Measurements from ENCODE around the gene FZD7.

The FZD7 gene

GRCh38 chr2:202033317-202034248 is at the start of gene FZD7:
Gene FZD7, plus strand, starts transcription at chr2:202033855. Its CDS starts 793 bp downstream, at chr2:202034648.
- DNase-seq = peak; percentile 75

DNA sequence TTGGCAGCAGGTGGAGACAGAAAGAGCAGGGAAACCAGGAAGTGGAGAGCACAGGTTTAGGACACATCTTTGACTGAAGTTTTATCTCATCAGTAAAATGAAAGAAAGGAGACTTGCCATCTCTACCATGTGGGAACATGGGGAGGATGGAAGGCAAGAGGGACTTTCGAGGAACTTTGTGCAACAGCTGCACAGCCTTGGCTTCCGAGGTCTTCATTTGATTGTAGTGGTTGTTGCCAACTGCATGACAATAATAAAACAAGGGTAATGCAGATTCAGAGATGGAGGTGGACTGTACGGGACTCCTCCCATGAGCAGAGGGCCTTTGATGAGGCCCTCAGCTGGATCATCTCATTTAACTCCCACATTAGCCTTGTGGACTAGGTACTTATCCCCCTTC is 49.3 kb upstream of the FZD7 start:
- DNase-seq = no peak

DNA sequence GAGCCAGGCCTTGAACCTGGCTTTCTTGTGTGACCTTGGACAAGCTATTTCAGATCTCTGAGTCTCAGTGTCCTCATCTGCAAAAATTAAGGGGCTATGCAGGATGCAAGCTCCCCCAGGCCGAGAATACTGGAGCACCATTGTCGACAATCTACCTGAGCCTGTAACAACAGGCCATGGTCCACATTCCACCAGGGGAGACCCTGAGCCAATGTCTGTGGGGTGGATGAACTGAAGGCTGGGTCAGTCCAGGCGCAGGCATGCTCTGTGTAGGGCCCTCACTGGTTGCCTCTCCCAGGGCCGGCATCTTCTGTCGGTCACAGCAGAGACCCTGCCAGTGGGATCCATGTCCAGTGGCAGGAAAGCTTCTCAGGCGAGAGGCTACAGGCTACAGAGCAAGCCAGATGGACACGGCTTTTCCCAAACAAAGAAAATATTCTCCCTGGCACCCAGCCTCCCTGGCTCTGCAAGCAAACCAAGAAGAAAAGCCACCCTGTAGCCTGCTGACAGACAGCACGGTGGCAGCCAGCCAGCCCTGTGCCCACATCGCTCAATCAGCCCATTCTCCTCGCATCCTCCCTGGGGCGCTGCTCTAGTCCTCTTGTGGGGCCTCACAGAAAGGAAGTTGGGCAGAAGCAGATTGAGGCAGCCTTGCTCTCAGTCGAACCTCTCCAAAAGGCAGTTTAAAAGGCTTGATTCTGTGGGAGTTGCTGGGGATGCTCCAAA is 48.7 kb upstream of the FZD7 start:
- DNase-seq = peak; percentile 91

GRCh38 chr2:201985728-201986462 is 47.8 kb upstream of the FZD7 start:
- no peak for DNase-seq

DNA sequence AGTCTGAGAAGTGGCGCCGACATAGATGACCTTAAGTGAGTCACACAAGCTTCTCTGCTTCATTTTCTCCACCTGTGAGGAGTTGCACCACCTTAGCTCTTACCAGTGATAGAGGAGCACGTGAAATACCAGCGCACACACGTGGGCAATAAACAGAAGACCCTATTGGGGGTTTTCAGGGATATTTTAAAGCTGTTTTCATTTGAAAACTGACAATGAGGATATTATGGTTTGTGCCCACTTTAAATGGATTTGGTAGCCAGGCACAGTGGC is 47.3 kb upstream of the FZD7 start:
- no peak for DNase-seq

DNA sequence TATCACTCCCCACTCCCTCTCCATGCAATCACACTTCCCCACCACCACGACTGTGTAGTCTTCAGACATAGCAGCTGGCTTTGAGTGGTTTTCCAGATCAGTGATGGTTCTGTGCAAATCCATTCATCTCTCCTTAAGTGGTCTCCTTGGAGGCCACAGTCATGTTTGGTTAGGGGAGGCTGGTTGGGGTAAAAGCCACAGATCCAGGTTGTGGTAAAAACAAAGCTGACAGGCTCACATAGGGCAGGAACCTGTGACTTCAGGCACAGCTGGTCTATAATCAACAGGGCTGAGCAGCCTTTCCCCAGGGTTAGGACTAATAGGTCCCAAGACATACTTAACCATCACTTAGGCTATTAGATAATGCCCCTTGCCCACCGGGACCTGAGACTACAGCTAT is 46.2 kb upstream of the FZD7 start:
- no peak for DNase-seq

DNA sequence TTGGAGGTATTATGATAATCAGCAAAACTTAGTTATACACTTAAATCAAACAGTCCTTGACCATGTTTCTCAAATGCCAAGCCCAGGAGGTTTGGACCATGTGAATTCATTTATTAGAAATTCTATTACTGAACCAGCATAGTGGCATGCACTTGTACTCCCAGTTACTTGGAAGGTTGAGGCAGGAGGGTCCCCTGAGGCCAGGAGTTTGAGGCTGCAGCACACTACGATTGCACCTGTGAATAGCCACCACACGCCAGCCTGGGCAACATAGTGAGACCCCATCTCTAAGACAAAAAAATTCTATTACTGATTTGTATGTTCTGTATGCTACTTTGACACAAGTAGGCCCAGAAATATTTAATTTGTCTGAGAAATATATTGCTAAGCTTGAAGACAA is 43.6 kb upstream of the FZD7 start:
- DNase-seq = no peak

DNA sequence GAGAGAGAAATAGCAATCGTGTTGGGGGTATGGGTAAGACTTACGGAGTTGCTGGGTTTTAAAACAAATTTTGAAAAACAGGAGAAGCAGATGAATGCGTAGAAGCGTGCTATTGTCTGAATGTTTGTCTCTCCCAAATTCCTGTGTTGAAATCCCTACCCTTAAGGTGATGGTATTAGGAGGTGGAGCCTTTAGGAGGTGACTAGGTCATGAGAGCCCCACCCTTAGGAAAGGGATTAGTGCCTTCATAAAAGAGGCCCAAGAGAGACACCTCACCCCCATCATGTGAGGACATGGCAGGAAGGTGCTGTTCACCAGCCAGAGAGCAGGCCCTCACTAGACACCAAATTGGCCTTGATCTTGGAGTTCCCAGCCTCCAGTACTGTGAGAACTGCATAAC is 40.7 kb upstream of the FZD7 start:
- no peak for DNase-seq

- no peak for DNase-seq
Measured at GRCh38 chr2:201994973-201995638, 38.5 kb upstream of the FZD7 start.

- DNase-seq = no peak
Measured at GRCh38 chr2:201996006-201996405, 37.6 kb upstream of the FZD7 start.

DNA sequence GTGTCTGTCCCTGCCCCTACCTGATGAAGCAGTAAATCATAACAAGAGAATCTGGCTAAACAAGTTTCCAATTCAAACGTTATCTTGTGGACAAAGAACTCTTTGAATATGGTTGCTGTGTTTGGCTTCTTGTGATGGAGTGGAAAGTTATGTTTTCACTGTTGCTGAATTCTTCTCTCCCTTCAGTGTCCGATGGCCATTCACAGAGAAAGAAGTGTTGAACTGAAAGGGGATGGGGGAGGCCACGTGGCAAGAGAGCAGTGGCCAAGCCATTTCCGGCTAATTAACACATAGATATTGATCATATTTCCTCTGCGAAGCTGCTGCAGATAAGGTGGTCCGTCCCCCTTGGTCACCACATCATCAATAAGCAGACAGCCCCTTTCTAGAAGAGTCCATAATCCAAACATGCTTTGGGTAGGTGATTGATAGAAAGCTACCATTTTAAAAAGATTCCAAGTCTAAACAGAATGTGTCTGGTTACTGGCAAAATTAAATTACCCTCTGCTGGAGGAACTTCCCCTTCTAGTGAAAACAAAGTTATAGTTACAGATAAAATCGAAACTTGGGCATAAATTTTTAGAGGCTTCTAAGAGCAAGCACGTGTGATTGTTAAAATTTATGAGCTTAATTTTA is 36.9 kb upstream of the FZD7 start:
- DNase-seq = no peak

DNA sequence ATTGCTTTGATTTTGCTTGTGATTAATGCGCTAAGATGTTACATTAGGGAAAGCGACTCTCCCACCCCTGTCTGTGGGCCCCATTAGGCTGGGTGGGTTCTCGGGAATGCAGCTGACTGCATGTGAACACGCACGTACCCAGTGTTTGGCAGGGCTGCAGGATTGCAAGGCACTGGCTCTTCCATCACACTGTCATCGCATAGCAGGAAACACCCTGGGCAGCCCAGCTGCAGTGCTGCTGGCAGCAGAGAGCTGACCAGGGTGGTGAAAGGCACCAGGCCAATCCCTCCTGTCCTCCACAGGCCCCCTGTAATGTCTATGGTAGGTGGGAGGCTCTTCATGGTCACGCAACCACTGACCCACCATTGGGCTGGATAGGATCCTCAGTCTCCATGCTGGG is 34.4 kb upstream of the FZD7 start:
- DNase-seq = no peak

- no peak for DNase-seq
Measured at GRCh38 chr2:202001826-202002225, 31.8 kb upstream of the FZD7 start.

GRCh38 chr2:202002381-202002780 is 31.3 kb upstream of the FZD7 start:
- no peak for DNase-seq

- DNase-seq = no peak
Measured at GRCh38 chr2:202005272-202005887, 28.3 kb upstream of the FZD7 start.

DNA sequence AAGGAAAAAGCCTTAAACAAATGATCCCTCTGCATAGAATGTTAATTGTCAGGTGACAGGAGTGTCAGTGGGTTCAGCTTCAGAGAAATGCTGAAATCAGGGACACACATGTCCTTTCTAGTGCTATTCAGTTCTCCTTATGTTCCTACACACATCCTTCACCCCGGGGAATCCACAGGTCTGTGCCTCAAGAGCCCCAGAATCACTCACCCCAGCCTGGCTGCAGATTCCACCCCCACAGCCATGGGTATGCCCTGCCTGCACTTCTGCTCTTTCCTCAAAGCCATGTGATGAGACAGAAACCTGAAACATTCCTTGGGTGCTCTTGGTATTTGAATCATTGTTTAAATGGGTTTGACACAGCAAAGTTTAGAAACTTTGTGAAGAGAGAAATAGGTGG is 27.4 kb upstream of the FZD7 start:
- no peak for DNase-seq

DNA sequence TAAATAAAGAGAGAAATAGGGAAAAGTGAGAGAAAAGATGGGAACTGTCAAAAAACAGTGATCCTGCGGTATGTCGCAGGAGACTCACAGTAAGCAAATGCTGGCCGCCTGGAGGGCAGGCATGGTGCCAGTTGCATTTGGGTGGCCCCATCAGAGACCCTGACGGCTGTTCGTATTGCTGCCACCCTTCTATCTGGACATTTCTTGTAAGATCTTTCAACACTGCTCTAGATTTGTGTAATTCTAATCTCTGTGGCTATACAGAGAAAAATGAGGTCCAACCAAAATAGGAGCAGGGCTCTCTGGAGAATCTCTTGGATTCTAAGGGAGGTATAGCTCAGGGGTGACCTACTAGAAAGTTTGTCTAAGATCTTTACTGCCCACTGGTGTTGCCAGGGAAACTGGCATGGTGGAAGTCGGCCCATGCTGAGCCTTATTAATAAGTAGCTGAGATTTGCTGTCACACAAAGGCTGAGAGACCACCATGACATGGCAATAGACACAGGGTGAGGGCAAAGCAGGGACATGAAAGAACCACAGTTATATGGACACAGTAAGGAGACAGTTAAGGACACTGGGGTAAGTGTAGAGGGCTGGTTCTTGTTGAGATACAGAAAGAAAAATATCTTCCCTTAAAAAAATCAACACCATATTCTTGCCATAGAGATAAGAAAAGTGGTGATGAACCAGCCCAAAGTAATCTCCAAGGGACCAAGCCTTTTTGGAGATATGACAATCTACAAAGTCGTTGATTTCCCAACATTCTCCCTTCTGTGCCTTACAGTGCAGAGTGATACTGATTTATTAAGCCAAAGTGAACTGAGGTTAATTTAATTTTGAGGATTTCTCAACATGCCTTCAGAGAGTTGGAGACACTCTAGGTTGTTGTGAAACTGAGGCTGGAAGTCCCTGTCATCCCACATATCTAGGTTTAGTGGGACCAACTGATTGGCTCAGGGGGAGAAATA is 26.4 kb upstream of the FZD7 start:
- no peak for DNase-seq

GRCh38 chr2:202007983-202008354 is 25.7 kb upstream of the FZD7 start:
- DNase-seq = no peak

DNA sequence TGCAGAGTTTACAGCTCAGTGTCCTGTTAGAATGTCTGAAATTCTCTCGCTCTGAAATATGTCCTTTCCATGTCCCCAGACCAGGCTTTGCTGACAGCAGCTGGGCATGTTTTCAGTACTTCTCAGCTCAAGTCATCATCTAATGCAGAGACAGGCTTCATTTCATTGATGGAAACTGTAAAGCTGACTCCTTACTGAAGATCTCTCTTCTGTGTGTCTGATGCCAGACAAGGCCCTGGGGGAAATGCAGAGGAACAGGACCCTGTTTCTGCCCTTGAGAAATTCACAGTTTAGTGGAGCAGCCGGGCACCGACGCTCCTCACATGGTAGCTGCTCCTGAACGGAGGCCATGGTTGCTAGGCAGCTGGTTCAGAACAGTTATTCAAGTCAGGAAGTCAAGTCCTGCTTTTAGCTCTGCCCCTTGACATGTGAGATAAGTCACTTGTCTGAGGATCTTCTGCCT is 24.6 kb upstream of the FZD7 start:
- DNase-seq = peak; percentile 15

DNA sequence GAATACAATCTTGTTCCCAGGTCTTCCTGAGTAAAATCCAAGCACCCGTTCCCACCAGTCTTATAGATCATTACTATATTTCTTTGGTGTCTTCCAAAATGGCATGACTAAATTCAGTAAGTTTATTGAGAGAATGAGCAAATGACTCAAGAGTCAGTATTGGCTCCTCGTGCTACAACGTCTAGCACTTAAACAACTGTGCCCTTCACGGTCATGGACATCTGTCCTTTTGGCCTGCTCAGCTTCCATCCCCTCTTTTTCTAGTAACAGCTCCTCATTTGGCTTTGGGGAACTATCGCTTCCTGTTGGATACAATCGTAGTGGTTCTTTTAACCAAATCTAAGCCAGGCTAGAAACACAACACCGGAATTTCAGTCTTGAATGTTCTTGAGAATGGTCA is 24.1 kb upstream of the FZD7 start:
- DNase-seq = no peak

DNA sequence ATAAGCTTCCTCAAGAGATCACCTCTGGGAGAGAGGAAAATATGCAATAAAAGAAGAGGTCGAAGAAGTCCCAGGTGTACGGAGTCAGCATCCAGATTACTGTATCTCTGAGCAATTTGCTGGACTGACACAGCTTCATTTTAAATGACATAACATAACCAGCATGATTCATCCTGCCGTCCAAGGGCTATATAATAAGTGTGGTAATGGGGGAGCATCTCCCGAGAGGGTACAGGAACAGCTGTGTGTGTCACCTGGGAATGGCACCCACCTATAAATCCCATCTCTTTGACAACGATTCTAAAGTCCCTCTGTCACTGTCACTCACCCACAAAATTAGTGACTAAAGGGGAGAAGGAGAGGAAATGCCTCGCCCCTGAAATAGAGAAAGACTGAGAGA is 19.3 kb upstream of the FZD7 start:
- DNase-seq = no peak
